Keratinocyte (primary cell): ENCODE measurements around the gene TPBGL. TPM values are rescaled to one million over a fixed set of nuclear protein-coding genes. Genes with fewer than 3 reads are reported as not detected.

ENCODE experiments used
- DNase-seq: peaks from one replicate; pipeline ENCODE4 v3.0.0-alpha.2; 2011; ENCODE audit warnings: low read depth, missing footprints, low spot score
- FAIRE-seq: peaks from 2 replicates; lab custom pipeline; 2011; peaks lifted over from hg19 to GRCh38; lab: Jason Lieb, UNC
- H2AFZ ChIP-seq: 2 replicates; pipeline ENCODE4 v1.6.0; 2012; ENCODE audit warnings: low read length, control low read depth, inconsistent platforms; ENCODE audit not compliant: control insufficient read depth
- H3K27ac ChIP-seq: 2 replicates; pipeline ENCODE4 v1.5.1; 2011; ENCODE audit warnings: low read length; ENCODE audit not compliant: control insufficient read depth, insufficient read depth
- H3K27me3 ChIP-seq: 3 replicates; pipeline ENCODE4 v1.6.0; 2011; ENCODE audit warnings: low read length; ENCODE audit not compliant: control insufficient read depth, insufficient read depth; ENCODE audit errors: extremely low read depth
- H3K36me3 ChIP-seq, 2 experiments: 2 replicates in 1 of 2; 3 replicates in 1 of 2; pipeline ENCODE4 v1.5.1; 2011; ENCODE audit warnings: low read length in 2 of 2, mild to moderate bottlenecking in 1 of 2; ENCODE audit not compliant: control insufficient read depth in 2 of 2, insufficient read depth in 2 of 2; ENCODE audit errors: extremely low read depth in 1 of 2
- H3K4me1 ChIP-seq: 3 replicates; pipeline ENCODE4 v1.5.1; 2011; ENCODE audit warnings: low read length; ENCODE audit not compliant: control insufficient read depth, insufficient read depth; ENCODE audit errors: extremely low read depth
- H3K4me2 ChIP-seq: 3 replicates; pipeline ENCODE4 v1.6.0; 2011; ENCODE audit warnings: low read depth, low read length; ENCODE audit not compliant: control insufficient read depth, insufficient read depth; ENCODE audit errors: extremely low read depth
- H3K4me3 ChIP-seq, 3 experiments: fragments of 200-600 bp in 1 of 3; sonication (generic) in 1 of 3; 2 replicates in 2 of 3; 3 replicates in 1 of 3; pipeline ENCODE4 v1.5.1; 2011 to 2016; ENCODE audit warnings: low read length in 3 of 3, mild to moderate bottlenecking in 3 of 3, control low read depth in 2 of 3, inconsistent platforms in 1 of 3, low read depth in 1 of 3, mixed read lengths in 1 of 3, mixed run types in 1 of 3, moderate library complexity in 1 of 3; ENCODE audit not compliant: control insufficient read depth in 2 of 3, insufficient read depth in 2 of 3; ENCODE audit errors: extremely low read depth in 1 of 3
- H3K79me2 ChIP-seq: 2 replicates; pipeline ENCODE4 v1.6.0; 2012; ENCODE audit warnings: low read length; ENCODE audit not compliant: control insufficient read depth, insufficient read depth
- H3K9ac ChIP-seq: 3 replicates; pipeline ENCODE4 v1.6.0; 2011; ENCODE audit warnings: low read length; ENCODE audit not compliant: control insufficient read depth, insufficient read depth; ENCODE audit errors: extremely low read depth
- H3K9me1 ChIP-seq: 3 replicates; pipeline ENCODE4 v1.6.0; 2011; ENCODE audit warnings: low read length; ENCODE audit not compliant: control insufficient read depth, insufficient read depth; ENCODE audit errors: extremely low read depth
- H3K9me3 ChIP-seq: 2 replicates; pipeline ENCODE4 v1.5.1; 2012; ENCODE audit warnings: low read depth, low read length; ENCODE audit not compliant: control insufficient read depth
- H4K20me1 ChIP-seq: 3 replicates; pipeline ENCODE4 v1.6.0; 2011; ENCODE audit warnings: low read length; ENCODE audit not compliant: control insufficient read depth, insufficient read depth; ENCODE audit errors: extremely low read depth
- CTCF ChIP-seq, 3 experiments: IDR thresholded peaks in 1 of 3; conservative IDR thresholded peaks in 1 of 3; optimal IDR thresholded peaks in 1 of 3; 2 replicates in 2 of 3; 3 replicates in 1 of 3; pipeline versions ENCODE3 to v1.5.1; 2011; ENCODE audit warnings: low read length in 3 of 3, mild to moderate bottlenecking in 3 of 3, moderate library complexity in 2 of 3, control low read depth in 1 of 3, inconsistent platforms in 1 of 3; ENCODE audit not compliant: insufficient read depth in 2 of 3; ENCODE audit errors: extremely low read depth in 1 of 3
- EZH2 ChIP-seq: IDR thresholded peaks from one replicate; pipeline ENCODE4 v1.6.1; 2012; ENCODE audit warnings: inconsistent platforms, mild to moderate bottlenecking, low read length, moderate library complexity
- dilution Hi-C: fragments of 300-500 bp; cut with MboI; formaldehyde crosslinking; loops from one replicate; pipeline ENCODE4 v1.7.0; 2020; ENCODE audit warnings: low sequenced_read_pairs; ENCODE audit not compliant: extremely low pct_ligation_motif_present
- polyA plus RNA-seq, 5 experiments: library from polyadenylated mRNA; depleted of rRNA in 3 of 5; stranded (reverse) in 3 of 5; stranded (forward) in 1 of 5; unstranded in 1 of 5; fragments of >200 nt; gene quantifications; 1 replicate in 1 of 5; 2 replicates in 3 of 5; 3 replicates in 1 of 5; pipeline versions ENCODE4 v1.2.1 to v1.2.3, GENCODE V29; 2011 to 2012; ENCODE audit warnings: missing spikeins in 2 of 5, low read depth in 1 of 5, low replicate concordance in 1 of 5

TPBGL gene
- polyA plus RNA-seq, 1 donor (not counting 4 experiments of a cell fraction or from before 2014, with no cell fraction given): not detected

DNA sequence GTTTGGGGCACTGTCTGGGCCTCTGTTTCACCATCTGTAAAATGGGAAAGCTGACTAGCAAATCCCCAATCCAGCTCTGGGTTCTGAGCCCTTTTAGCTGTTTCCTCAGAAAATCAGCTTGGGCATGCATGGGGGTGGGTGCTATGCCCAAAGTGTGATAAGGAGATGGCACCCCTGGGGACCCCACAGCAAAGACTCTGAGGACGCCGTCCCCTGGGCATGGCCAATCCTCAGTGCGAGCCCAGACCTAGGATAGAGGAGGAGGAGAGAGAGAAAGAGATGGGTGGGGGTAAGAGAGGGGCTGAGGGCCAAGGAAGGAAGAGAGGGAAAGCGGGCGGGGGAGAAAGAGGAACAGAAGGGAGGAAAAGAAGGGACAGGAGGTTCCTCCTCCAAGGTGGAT lies 31.8 kb downstream of the TPBGL start:
- Histone ChIP-seq H4K20me1 (no peaks in the 10 kb centered on the region), H3K9ac (no peak overlapping the region), H3K36me3 (no peaks in the 10 kb centered on the region), H3K27ac (no peak overlapping the region), H3K4me2 (no peak overlapping the region), H3K4me1 (no peaks in the 10 kb centered on the region), H3K9me3 (no peaks in the 10 kb centered on the region), H2AFZ (no peak overlapping the region), H3K79me2 (no peaks in the 10 kb centered on the region), H3K4me3 (no peak overlapping the region), H3K9me1 (no peaks in the 10 kb centered on the region), H3K27me3 (no peaks in the 10 kb centered on the region)
- DNase-seq (no peak), FAIRE-seq (no peak)
- dilution Hi-C loops: no loop called here
- no peak for TF ChIP-seq CTCF (optimal IDR thresholded peaks at IDR 0.05 in 1 of 3, IDR thresholded peaks at IDR 0.05 in 1 of 3, conservative IDR thresholded peaks at IDR 0.05 in 1 of 3; ENCODE audit: extremely low read depth in 1 of 3, insufficient read depth in 2 of 3, low read length in 3 of 3)
- TF ChIP-seq EZH2: no peak

- Histone ChIP-seq H3K9ac (no peak overlapping the region), H3K36me3 (no peaks in the 10 kb centered on the region)
- dilution Hi-C loops: no loop called here
These were observed 32.3 kb downstream of the TPBGL start for GRCh38 chr11:75272821-75273301.

More at GRCh38 chr11:75272821-75273301, 32.3 kb downstream of the TPBGL start:
- no peak overlapping the region for H3K4me2 ChIP-seq
- H3K27me3 ChIP-seq: no peaks in the 10 kb centered on the region
- no peak for TF ChIP-seq CTCF (optimal IDR thresholded peaks at IDR 0.05 in 1 of 3, IDR thresholded peaks at IDR 0.05 in 1 of 3, conservative IDR thresholded peaks at IDR 0.05 in 1 of 3; ENCODE audit: extremely low read depth in 1 of 3, insufficient read depth in 2 of 3, low read length in 3 of 3)
- no peak for TF ChIP-seq EZH2
- H3K9me3 ChIP-seq: no peaks in the 10 kb centered on the region
- H3K4me1 ChIP-seq: no peaks in the 10 kb centered on the region
- no peaks in the 10 kb centered on the region for H3K9me1 ChIP-seq
- no peak overlapping the region for H2AFZ ChIP-seq
- H3K79me2 ChIP-seq: no peaks in the 10 kb centered on the region
- H4K20me1 ChIP-seq: no peaks in the 10 kb centered on the region
- FAIRE-seq (no peak), DNase-seq (no peak)
- no peak overlapping the region for H3K4me3 ChIP-seq
- no peak overlapping the region for H3K27ac ChIP-seq
